GM18519 (cell line): ENCODE results near the gene TFPI.

Experiments used
- ATAC-seq: cut with Tn5 transposase; IDR thresholded peaks from one replicate; pipeline ENCODE4 v1.9.1; 2021; ENCODE audit warnings: mild to moderate bottlenecking, moderate library complexity; ENCODE audit not compliant: unreplicated experiment, low FRiP score

Gene TFPI

GRCh38 chr2:187431911-187432310, 122.3 kb downstream of the TFPI start:
- no peak for ATAC-seq

- no peak for ATAC-seq
Measured at GRCh38 chr2:187429989-187430388, 124.2 kb downstream of the TFPI start.

- no peak for ATAC-seq
Measured at GRCh38 chr2:187424146-187424545, 130.1 kb downstream of the TFPI start.

DNA sequence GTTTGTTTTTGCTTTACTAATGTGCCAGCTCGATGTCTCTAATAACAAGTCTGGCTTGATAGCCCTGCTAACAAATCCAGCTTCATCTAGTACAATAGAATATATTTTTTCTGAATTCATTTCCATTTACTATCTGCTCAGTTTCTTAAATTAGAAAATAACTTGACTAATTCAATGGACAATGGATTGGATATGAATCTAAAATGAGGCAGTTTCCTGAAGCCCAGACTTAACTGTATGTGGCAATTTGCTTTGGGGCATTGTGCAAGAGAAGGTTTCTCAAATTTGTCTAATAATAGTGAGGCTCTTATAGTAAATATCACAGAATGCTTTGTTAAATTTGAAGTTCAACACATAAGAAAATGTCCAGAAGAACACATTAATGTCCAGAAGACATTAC, 132.0 kb downstream of the TFPI start:
- ATAC-seq = no peak

DNA sequence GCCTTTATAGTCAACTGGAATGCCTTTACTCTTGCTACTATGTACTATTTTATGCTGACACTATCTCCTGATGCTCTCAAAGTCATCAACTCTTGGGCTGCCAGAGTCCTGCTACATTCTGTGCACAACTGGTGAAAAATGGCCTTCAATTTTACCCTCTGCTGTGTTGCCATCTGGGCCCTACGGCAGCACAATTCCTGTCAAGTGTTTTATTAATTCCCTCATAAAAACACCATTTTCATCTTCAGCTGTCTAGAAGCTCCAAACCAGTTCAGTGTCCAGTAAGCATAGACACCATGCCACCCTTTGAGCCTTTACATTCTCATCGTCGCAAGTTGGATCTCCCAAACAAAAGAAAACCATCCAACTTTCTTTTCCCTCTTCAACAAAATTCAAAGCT, 132.7 kb downstream of the TFPI start:
- ATAC-seq = no peak

DNA sequence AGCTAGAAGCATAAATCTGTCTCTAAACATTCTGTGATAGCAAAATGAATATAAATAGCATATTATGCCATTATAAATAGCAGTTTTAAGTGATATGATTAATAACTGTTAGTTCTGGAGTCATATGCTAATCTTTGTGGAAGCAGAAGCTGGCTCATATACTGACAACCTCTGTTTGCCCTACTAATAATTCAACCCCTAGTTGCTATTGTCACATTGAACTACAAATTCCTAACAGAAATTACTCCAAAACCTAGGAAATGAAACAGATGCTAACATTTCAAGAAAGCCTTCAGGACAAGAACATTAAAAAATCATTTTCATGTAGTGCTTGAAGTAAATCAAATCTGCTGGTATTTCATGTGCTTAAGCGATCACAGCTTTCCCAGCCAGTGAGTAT, 134.4 kb downstream of the TFPI start:
- ATAC-seq = no peak

DNA sequence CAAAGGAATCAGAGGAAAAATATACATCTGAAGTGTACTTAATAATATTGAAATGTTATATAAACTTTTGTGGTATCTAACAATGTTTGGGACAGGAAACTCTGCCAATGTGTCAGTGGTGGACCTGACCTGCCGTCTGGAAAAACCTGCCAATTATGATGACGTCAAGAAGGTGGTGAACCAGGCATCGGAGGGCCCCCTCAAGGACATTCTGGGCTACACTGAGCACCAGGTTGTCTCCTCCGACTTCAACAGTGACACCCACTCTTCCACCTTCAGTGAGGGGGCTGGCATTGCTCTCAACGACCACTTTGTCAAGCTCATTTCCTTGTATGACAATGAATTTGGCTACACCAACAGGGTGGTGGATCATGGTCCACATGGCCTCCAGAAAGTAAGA, 138.8 kb downstream of the TFPI start:
- no peak for ATAC-seq
